MM.1S (cell line): ENCODE data around the gene TMPRSS6.
A peak's percentile ranks its signal among the peaks of the same experiment; 100 is the strongest.

Source experiments
- DNase-seq: peaks from one replicate; pipeline ENCODE4 v3.0.0-alpha.2; 2015
- H2AFZ ChIP-seq: fragments of 300-600 bp; sonication (generic); 2 replicates; pipeline ENCODE4 v1.6.0; 2016; ENCODE audit warnings: antibody characterized with exemption, low read length
- H3F3A ChIP-seq: fragments of 300-600 bp; sonication (generic); 2 replicates; pipeline ENCODE4 v1.6.1; 2016; ENCODE audit warnings: mild to moderate bottlenecking, antibody characterized with exemption, low read length, moderate library complexity, mixed read lengths; ENCODE audit not compliant: insufficient read depth
- H3K27ac ChIP-seq: fragments of 300-600 bp; sonication (generic); 2 replicates; pipeline ENCODE4 v1.5.1; 2016; ENCODE audit warnings: mild to moderate bottlenecking, low read length
- H3K27me3 ChIP-seq: fragments of 300-600 bp; sonication (generic); replicated peaks from 2 replicates; pipeline ENCODE4 v1.6.0; 2016; ENCODE audit warnings: low read length; ENCODE audit not compliant: insufficient read depth
- H3K36me3 ChIP-seq: fragments of 300-600 bp; sonication (generic); replicated peaks from 2 replicates; pipeline ENCODE4 v1.6.1; 2016; ENCODE audit warnings: mild to moderate bottlenecking, low read length, mixed read lengths; ENCODE audit not compliant: insufficient read depth
- H3K4me1 ChIP-seq: fragments of 300-600 bp; sonication (generic); 2 replicates; pipeline ENCODE4 v1.6.1; 2016; ENCODE audit warnings: low read length, mixed read lengths
- H3K4me2 ChIP-seq: fragments of 300-600 bp; sonication (generic); 2 replicates; pipeline ENCODE4 v1.6.0; 2016; ENCODE audit warnings: low read depth, low read length
- H3K4me3 ChIP-seq: fragments of 300-600 bp; sonication (generic); 2 replicates; pipeline ENCODE4 v1.5.1; 2016; ENCODE audit warnings: low read length, mixed read lengths
- H3K79me2 ChIP-seq: fragments of 300-600 bp; sonication (generic); 2 replicates; pipeline ENCODE4 v1.6.1; 2016; ENCODE audit warnings: mixed run types, low read length, mixed read lengths
- H3K9ac ChIP-seq: fragments of 300-600 bp; sonication (generic); 2 replicates; pipeline ENCODE4 v1.6.1; 2016; ENCODE audit warnings: low read length, mixed read lengths
- H3K9me2 ChIP-seq: fragments of 300-600 bp; sonication (generic); replicated peaks from 2 replicates; pipeline ENCODE4 v1.6.1; 2016; ENCODE audit warnings: mild to moderate bottlenecking, low read length, mixed read lengths; ENCODE audit not compliant: insufficient read depth
- H3K9me3 ChIP-seq: fragments of 300-600 bp; sonication (generic); replicated peaks from 2 replicates; pipeline ENCODE4 v1.6.1; 2016; ENCODE audit warnings: mild to moderate bottlenecking, low read length, mixed read lengths; ENCODE audit not compliant: insufficient read depth
- H4K20me1 ChIP-seq: fragments of 300-600 bp; sonication (generic); 2 replicates; pipeline ENCODE4 v1.6.1; 2016; ENCODE audit warnings: mild to moderate bottlenecking, low read length, moderate library complexity, mixed read lengths; ENCODE audit not compliant: insufficient read depth
- EZH2 ChIP-seq: fragments of 300-600 bp; sonication (generic); optimal IDR thresholded peaks from 2 replicates; pipeline ENCODE3; 2017; ENCODE audit warnings: low read depth, mild to moderate bottlenecking, antibody characterized with exemption, low read length, mixed read lengths
- EZH2phosphoT487 ChIP-seq: fragments of 300-600 bp; sonication (generic); IDR thresholded peaks from 2 replicates; pipeline ENCODE4 v1.6.1; 2018; ENCODE audit warnings: antibody characterized with exemption, low read length
- TF ChIP-seq, protein P1 (sequence below): fragments of 300-600 bp; sonication (generic); IDR thresholded peaks from 2 replicates; pipeline ENCODE4 v1.5.1; 2016; ENCODE audit warnings: antibody characterized with exemption, low read length, mixed read lengths

Gene TMPRSS6

GRCh38 chr22:37020192-37020479 is 89.4 kb downstream of the TMPRSS6 start:
- peak; percentile 34 for DNase-seq
- H4K20me1 ChIP-seq, result no peaks in the 10 kb centered on the region
- H3K27me3 ChIP-seq, result no peaks in the 10 kb centered on the region
- no peaks in the 10 kb centered on the region for H3F3A ChIP-seq
- peak overlapping the region; percentile 95 for H3K4me3 ChIP-seq
- H3K9ac ChIP-seq, result peak overlapping the region; percentile 79
- H3K4me1 ChIP-seq, result peaks cover 3% of the 10 kb centered on the region; the same call in 1 of the 2 replicates
- H3K9me2 ChIP-seq, result no peaks in the 10 kb centered on the region
- H2AFZ ChIP-seq, result peak overlapping the region; percentile 92
- H3K79me2 ChIP-seq, result peaks cover 9% of the 10 kb centered on the region; the same call in 1 of the 2 replicates
- H3K27ac ChIP-seq, result no peak overlapping the region
- no peaks in the 10 kb centered on the region for H3K36me3 ChIP-seq
- H3K9me3 ChIP-seq, result no peaks in the 10 kb centered on the region
- no peak for TF ChIP-seq EZH2
- TF ChIP-seq EZH2phosphoT487, result no peak
- TF ChIP-seq, protein P1, sequence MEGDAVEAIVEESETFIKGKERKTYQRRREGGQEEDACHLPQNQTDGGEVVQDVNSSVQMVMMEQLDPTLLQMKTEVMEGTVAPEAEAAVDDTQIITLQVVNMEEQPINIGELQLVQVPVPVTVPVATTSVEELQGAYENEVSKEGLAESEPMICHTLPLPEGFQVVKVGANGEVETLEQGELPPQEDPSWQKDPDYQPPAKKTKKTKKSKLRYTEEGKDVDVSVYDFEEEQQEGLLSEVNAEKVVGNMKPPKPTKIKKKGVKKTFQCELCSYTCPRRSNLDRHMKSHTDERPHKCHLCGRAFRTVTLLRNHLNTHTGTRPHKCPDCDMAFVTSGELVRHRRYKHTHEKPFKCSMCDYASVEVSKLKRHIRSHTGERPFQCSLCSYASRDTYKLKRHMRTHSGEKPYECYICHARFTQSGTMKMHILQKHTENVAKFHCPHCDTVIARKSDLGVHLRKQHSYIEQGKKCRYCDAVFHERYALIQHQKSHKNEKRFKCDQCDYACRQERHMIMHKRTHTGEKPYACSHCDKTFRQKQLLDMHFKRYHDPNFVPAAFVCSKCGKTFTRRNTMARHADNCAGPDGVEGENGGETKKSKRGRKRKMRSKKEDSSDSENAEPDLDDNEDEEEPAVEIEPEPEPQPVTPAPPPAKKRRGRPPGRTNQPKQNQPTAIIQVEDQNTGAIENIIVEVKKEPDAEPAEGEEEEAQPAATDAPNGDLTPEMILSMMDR, result no peak
- H3K4me2 ChIP-seq, result peak overlapping the region; percentile 59

DNA sequence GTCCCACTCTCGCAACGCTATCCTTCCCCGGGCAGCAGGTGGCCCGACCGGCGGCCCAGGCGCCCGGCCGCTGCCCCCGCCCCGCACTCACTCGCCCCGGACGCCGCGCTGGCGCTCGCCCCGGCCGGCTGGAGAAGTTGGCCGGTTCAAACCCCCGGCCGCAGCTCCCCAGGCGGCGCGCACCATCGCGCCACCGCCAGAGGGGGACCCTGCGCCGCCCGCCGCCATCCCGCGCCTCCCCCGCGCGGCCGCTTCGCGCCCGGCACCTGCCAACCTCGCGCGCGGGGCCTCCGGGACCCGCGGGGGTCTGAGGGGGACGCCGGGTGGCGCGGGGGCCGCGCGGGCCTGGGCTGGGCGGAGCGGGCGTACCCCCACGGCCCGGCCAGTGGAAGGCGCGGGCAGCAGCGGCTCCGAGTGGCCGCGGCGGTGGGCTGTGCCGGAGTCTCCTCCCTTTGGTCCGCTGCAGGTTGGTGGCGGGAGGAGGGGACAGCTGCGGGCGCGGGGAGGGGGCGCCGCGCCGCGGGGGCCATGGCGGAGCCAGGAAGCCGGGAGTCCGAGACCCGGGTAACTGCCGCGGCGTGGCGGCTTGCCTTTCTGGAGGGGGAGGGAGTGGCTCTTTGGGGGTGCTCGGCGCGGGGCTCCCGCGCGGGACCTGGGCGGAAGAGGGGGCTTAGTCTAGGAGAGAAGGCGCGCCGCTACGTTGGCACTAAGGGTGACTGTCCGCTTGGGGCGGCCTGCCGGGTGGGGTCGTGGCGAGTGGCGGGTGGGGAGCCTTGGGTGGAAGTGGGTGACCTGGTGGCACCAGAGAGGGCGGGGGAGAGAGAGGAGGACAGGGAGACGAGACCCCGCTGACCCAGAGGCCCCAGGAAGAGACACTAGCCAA is 90.0 kb downstream of the TMPRSS6 start, which contains the start of the genes MPST and TST:
Gene MPST (plus strand): TSS at position 434 of the 883 bp plus-strand sequence. CDS start 95 bp downstream, at position 529.
Gene TST (minus strand): TSS at position 139 of the 883 bp plus-strand sequence. CDS start 715 bp downstream, outside the sequence.
- Histone ChIP-seq H3K4me3 (peak within 1 kb of the TSS; percentile 95), H3F3A (no peaks in the 10 kb centered on the region), H4K20me1 (no peaks in the 10 kb centered on the region), H3K27me3 (no peaks in the 10 kb centered on the region), H3K9me3 (no peaks in the 10 kb centered on the region), H3K9ac (peak within 1 kb of the TSS; percentile 79), H3K27ac (no peak within 1 kb of the TSS), H2AFZ (peak within 1 kb of the TSS; percentile 92), H3K36me3 (no peaks in the 10 kb centered on the region), H3K4me2 (peak within 1 kb of the TSS; percentile 87), H3K4me1 (no peaks in the 10 kb centered on the region), H3K79me2 (peaks cover 9% of the 10 kb centered on the region; the same call in 1 of the 2 replicates), H3K9me2 (no peaks in the 10 kb centered on the region)
- peak; percentile 59 for DNase-seq
- TF ChIP-seq, protein P1, result 0 out of 2 replicates have a peak, but pooled peaks have one; percentile 9
- TF ChIP-seq EZH2, result no peak
- no peak for TF ChIP-seq EZH2phosphoT487

DNA sequence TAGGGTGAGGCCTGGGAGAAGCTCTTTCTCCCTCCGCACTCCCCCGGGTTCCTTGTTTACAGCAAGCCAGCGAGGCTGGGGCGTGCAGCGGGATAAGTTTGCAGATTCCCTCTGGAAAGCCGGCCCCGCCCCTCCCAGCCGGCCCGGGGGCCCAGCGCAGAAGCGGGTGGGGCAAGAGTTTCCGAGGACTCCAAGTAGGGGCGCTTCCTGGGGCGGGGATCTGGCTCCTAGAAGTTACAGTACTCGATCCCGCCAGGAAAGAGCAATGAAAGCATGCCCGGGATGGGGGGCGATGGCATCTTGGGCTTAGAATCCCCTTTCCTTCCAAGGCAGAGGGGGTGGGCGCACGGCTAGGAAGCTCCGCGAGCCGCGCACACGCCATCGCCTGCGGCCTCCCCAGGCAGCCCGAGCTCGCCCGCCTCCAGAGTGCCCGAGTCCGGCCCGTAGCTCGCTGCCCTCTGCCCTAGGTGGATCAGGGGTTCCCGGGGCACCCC is 90.7 kb downstream of the TMPRSS6 start:
- H3K79me2 ChIP-seq, result peaks cover 9% of the 10 kb centered on the region; the same call in 1 of the 2 replicates
- no peaks in the 10 kb centered on the region for H3K4me1 ChIP-seq

More for the DNA sequence above, 90.7 kb downstream of the TMPRSS6 start:
- Histone ChIP-seq H4K20me1 (no peaks in the 10 kb centered on the region), H3K4me3 (peak overlapping the region; percentile 84), H3K27me3 (no peaks in the 10 kb centered on the region), H3K9me2 (no peaks in the 10 kb centered on the region), H3F3A (no peaks in the 10 kb centered on the region), H2AFZ (peak overlapping the region; percentile 82), H3K4me2 (peak overlapping the region; percentile 87), H3K9ac (peak overlapping the region; percentile 74), H3K9me3 (no peaks in the 10 kb centered on the region), H3K36me3 (no peaks in the 10 kb centered on the region), H3K27ac (no peak overlapping the region)
- TF ChIP-seq, protein P1, result no peak
- TF ChIP-seq EZH2, result no peak
- TF ChIP-seq EZH2phosphoT487, result no peak
- no peak for DNase-seq
